GM12892 (cell line): ENCODE data around the gene ARID2.

Experiments used
- POLR2A ChIP-seq: IDR thresholded peaks from 2 replicates; pipeline ENCODE4 v1.6.1; 2011; ENCODE audit warnings: low read depth, low read length, control low read depth
- POLR2AphosphoS5 ChIP-seq: IDR thresholded peaks from 2 replicates; pipeline ENCODE4 v1.6.1; 2011; ENCODE audit warnings: low read depth, low read length, control low read depth
- TAF1 ChIP-seq: IDR thresholded peaks from 2 replicates; pipeline ENCODE4 v1.6.1; 2011; ENCODE audit warnings: low read depth, mild to moderate bottlenecking, control low read depth, low read length, borderline replicate concordance

- TF ChIP-seq POLR2A (no peak), POLR2AphosphoS5 (no peak), TAF1 (no peak)
Measured at GRCh38 chr12:45934956-45935355, 205.4 kb downstream of the ARID2 start.
